Loucy (cell line): ENCODE data around the gene FRG2B.
"Not testable (repeated sequence)": the region's sequence is repeated elsewhere in the genome, so short reads cannot be mapped to it uniquely, and the experiment has no call there.

ENCODE experiments used
- CTCF ChIP-seq: fragments of 200-600 bp; sonication (generic); conservative IDR thresholded peaks from 2 replicates; pipeline ENCODE4 v1.5.1; 2014; ENCODE audit warnings: mild to moderate bottlenecking, antibody characterized with exemption, low read length
- EZH2phosphoT487 ChIP-seq: fragments of 200-600 bp; IDR thresholded peaks from 2 replicates; pipeline ENCODE4 v1.6.1; 2018; ENCODE audit warnings: antibody characterized with exemption, mild to moderate bottlenecking, moderate library complexity, borderline replicate concordance

GRCh38 chr10:133630723-133631249 is 4.2 kb upstream of the FRG2B start:
- TF ChIP-seq CTCF, EZH2phosphoT487: not testable (repeated sequence)
